HEK293T (cell line): ENCODE results near the gene ATP1A3.

Experiments used
- CTCF ChIA-PET: fragments of 350-600 bp; formaldehyde crosslinking; extraction: SDS; loops from one replicate; lab custom pipeline; 2021; ENCODE audit warnings: antibody characterized with exemption, inconsistent platforms; lab: Yijun Ruan, JAX
- POLR2A ChIA-PET: fragments of 350-600 bp; formaldehyde crosslinking; extraction: SDS; loops from one replicate; lab custom pipeline; 2020; ENCODE audit warnings: antibody characterized with exemption, inconsistent platforms; lab: Yijun Ruan, JAX
- DNase-seq: peaks from one replicate; pipeline ENCODE4 v3.0.0; 2012; ENCODE audit warnings: mixed read lengths; ENCODE audit errors: extremely low spot score
- ARNT ChIP-seq: fragments of 450-650 bp; IDR thresholded peaks from 2 replicates; pipeline ENCODE4 v1.6.1; 2017; ENCODE audit warnings: mild to moderate bottlenecking
- BHLHE40 ChIP-seq: fragments of 450-650 bp; IDR thresholded peaks from 2 replicates; pipeline ENCODE4 v1.6.1; 2016; ENCODE audit warnings: mild to moderate bottlenecking, moderate library complexity, borderline replicate concordance
- CTBP1 ChIP-seq: fragments of 450-650 bp; IDR thresholded peaks from 2 replicates; pipeline ENCODE4 v1.6.1; 2016; ENCODE audit warnings: borderline replicate concordance
- ELF4 ChIP-seq: fragments of 450-650 bp; IDR thresholded peaks from 2 replicates; pipeline ENCODE4 v1.6.1; 2017; ENCODE audit warnings: antibody characterized with exemption
- FOXA1 ChIP-seq: fragments of 450-650 bp; IDR thresholded peaks from 2 replicates; pipeline ENCODE4 v1.6.1; 2016; ENCODE audit warnings: mild to moderate bottlenecking
- FOXK2 ChIP-seq: fragments of 450-650 bp; IDR thresholded peaks from 2 replicates; pipeline ENCODE4 v1.6.1; 2016; ENCODE audit warnings: mild to moderate bottlenecking
- FOXM1 ChIP-seq: fragments of 450-650 bp; IDR thresholded peaks from 2 replicates; pipeline ENCODE4 v1.6.1; 2017; ENCODE audit warnings: mild to moderate bottlenecking, borderline replicate concordance
- HDGF ChIP-seq: fragments of 450-650 bp; IDR thresholded peaks from 2 replicates; pipeline ENCODE4 v1.6.1; 2017; ENCODE audit warnings: antibody characterized with exemption, borderline replicate concordance
- L3MBTL2 ChIP-seq: fragments of 450-650 bp; conservative IDR thresholded peaks from 2 replicates; pipeline ENCODE4 v1.6.1; 2016; ENCODE audit warnings: mild to moderate bottlenecking
- LEF1 ChIP-seq: fragments of 450-650 bp; IDR thresholded peaks from 2 replicates; pipeline ENCODE4 v1.6.1; 2017; ENCODE audit warnings: mild to moderate bottlenecking, borderline replicate concordance
- NFRKB ChIP-seq: fragments of 450-650 bp; IDR thresholded peaks from 2 replicates; pipeline ENCODE4 v1.6.1; 2016; ENCODE audit warnings: mild to moderate bottlenecking, moderate library complexity
- PKNOX1 ChIP-seq: fragments of 450-650 bp; IDR thresholded peaks from 2 replicates; pipeline ENCODE4 v1.6.1; 2016
- SP1 ChIP-seq: fragments of 450-650 bp; IDR thresholded peaks from 2 replicates; pipeline ENCODE4 v1.6.1; 2017
- SUZ12 ChIP-seq: fragments of 450-650 bp; IDR thresholded peaks from 2 replicates; pipeline ENCODE4 v1.6.1; 2016; ENCODE audit warnings: mild to moderate bottlenecking
- TARDBP ChIP-seq: fragments of 450-650 bp; IDR thresholded peaks from 2 replicates; pipeline ENCODE4 v1.6.1; 2016
- ZNF384 ChIP-seq: fragments of 450-650 bp; IDR thresholded peaks from 2 replicates; pipeline ENCODE4 v1.6.1; 2016

ATP1A3 gene

GRCh38 chr19:41921577-41922576 is 72.2 kb downstream of the ATP1A3 start:
- TF ChIP-seq FOXK2 = no peak
- no peak for TF ChIP-seq CTBP1
- no peak for TF ChIP-seq ARNT
- TF ChIP-seq FOXM1 = no peak
- TF ChIP-seq BHLHE40 = no peak
- no peak for TF ChIP-seq FOXA1
- TF ChIP-seq TARDBP = no peak
- no peak for TF ChIP-seq PKNOX1
- POLR2A ChIA-PET = no interaction called here
- DNase-seq = no peak
- CTCF ChIA-PET = interaction anchor here (0.7 kb wide), 1 partner anchor 10 kb away, joined by 3 read pairs; no protein-coding TSS in a partner anchor

GRCh38 chr19:41920882-41921576 is 73.0 kb downstream of the ATP1A3 start:
- no peak for TF ChIP-seq PKNOX1
- no peak for TF ChIP-seq SP1
- TF ChIP-seq ARNT = no peak
- TF ChIP-seq FOXA1 = no peak
- no peak for TF ChIP-seq SUZ12
- no peak for TF ChIP-seq CTBP1
- no peak for TF ChIP-seq FOXK2
- POLR2A ChIA-PET = no interaction called here
- CTCF ChIA-PET = no interaction called here

GRCh38 chr19:41919948-41920712 is 73.9 kb downstream of the ATP1A3 start:
- POLR2A ChIA-PET = no interaction called here
- TF ChIP-seq FOXA1 = no peak
- no peak for TF ChIP-seq SUZ12
- no peak for TF ChIP-seq TARDBP
- no peak for TF ChIP-seq ELF4
- TF ChIP-seq FOXM1 = no peak
- no peak for TF ChIP-seq ZNF384
- TF ChIP-seq BHLHE40 = no peak
- TF ChIP-seq PKNOX1 = no peak
- TF ChIP-seq HDGF = no peak
- no peak for TF ChIP-seq L3MBTL2
- TF ChIP-seq CTBP1 = no peak
- TF ChIP-seq LEF1 = no peak
- TF ChIP-seq SP1 = no peak
- TF ChIP-seq NFRKB = no peak
- TF ChIP-seq ARNT = no peak
- no peak for TF ChIP-seq FOXK2
- no peak for DNase-seq
- CTCF ChIA-PET = interaction anchor here (0.5 kb wide), 1 partner anchor 18 kb away, joined by 4 read pairs; no protein-coding TSS in a partner anchor

More at GRCh38 chr19:41920882-41921576, 73.0 kb downstream of the ATP1A3 start:
- no peak for DNase-seq

- TF ChIP-seq CTBP1 (no peak), L3MBTL2 (no peak), FOXA1 (no peak), SP1 (no peak), FOXM1 (no peak)
- ChIA-PET POLR2A (no interaction called here), CTCF (no interaction called here)
- no peak for DNase-seq
These were observed 75.3 kb downstream of the ATP1A3 start for GRCh38 chr19:41918653-41919244.

GRCh38 chr19:41918095-41918494 is 75.9 kb downstream of the ATP1A3 start:
- CTCF ChIA-PET = no interaction called here
- no peak for DNase-seq
- POLR2A ChIA-PET = no interaction called here
- TF ChIP-seq FOXA1 (no peak), BHLHE40 (no peak), NFRKB (no peak), SP1 (no peak), ELF4 (no peak), CTBP1 (no peak), TARDBP (no peak), L3MBTL2 (no peak), LEF1 (no peak), ZNF384 (no peak)
